Gastroesophageal sphincter (tissue), 3 donors: ENCODE data around the gene RANBP1.

Source experiments
- EP300 ChIP-seq: sonication (generic); formaldehyde crosslinking; IDR thresholded peaks from one replicate; pipeline ENCODE4 v1.6.1; 2017; ENCODE audit warnings: antibody characterized with exemption, mild to moderate bottlenecking
- POLR2A ChIP-seq, 2 donors: fragments of 450-650 bp; IDR thresholded peaks; one replicate each; pipeline ENCODE4 v1.6.1; 2017; ENCODE audit warnings: antibody characterized with exemption in 2 of 2, mild to moderate bottlenecking in 2 of 2, moderate library complexity in 1 of 2
- POLR2AphosphoS5 ChIP-seq: sonication (generic); formaldehyde crosslinking; IDR thresholded peaks from one replicate; pipeline ENCODE4 v1.6.1; 2017; ENCODE audit warnings: antibody characterized with exemption
- TF ChIP-seq, protein P1 (sequence below), 4 experiments: fragments of 200-600 bp in 2 of 4; fragments of 450-650 bp in 2 of 4; sonication (generic) in 1 of 4; IDR thresholded peaks; one replicate each; pipeline ENCODE4 v1.5.1; 2017 to 2019; ENCODE audit warnings: antibody characterized with exemption in 4 of 4, mild to moderate bottlenecking in 2 of 4, moderate library complexity in 2 of 4

DNA sequence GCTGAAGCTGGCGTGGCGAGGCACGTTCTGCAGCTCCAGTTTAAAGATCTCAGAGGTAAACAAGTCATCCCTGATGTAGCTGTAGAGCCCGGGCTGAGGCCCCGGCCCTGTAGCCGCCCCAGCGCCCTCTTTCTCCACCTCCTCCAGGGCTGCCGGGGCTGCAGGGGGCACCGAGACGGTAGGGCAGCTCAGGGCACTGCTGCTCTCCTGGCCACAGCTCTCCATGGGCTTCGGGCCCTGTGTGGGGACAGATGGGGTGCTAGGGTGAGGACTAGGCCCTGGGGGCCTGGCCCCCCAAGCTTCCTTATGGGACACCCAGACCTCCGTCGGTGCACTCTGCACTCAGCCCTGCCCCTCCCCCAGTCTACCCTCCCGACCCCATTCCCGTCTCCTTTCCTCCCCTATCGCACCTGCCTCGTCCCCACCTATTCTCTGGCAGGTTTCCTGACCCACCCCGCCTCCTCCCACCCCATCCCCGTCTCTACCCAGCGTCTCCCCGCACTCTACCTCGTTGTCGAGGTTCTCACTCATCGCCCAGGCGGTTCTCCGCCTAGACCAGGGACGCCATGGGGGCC is 559 bp downstream of the RANBP1 start:
- TF ChIP-seq, protein P1, sequence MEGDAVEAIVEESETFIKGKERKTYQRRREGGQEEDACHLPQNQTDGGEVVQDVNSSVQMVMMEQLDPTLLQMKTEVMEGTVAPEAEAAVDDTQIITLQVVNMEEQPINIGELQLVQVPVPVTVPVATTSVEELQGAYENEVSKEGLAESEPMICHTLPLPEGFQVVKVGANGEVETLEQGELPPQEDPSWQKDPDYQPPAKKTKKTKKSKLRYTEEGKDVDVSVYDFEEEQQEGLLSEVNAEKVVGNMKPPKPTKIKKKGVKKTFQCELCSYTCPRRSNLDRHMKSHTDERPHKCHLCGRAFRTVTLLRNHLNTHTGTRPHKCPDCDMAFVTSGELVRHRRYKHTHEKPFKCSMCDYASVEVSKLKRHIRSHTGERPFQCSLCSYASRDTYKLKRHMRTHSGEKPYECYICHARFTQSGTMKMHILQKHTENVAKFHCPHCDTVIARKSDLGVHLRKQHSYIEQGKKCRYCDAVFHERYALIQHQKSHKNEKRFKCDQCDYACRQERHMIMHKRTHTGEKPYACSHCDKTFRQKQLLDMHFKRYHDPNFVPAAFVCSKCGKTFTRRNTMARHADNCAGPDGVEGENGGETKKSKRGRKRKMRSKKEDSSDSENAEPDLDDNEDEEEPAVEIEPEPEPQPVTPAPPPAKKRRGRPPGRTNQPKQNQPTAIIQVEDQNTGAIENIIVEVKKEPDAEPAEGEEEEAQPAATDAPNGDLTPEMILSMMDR (IDR thresholded peaks at IDR 0.05): no peak
- TF ChIP-seq POLR2A (IDR thresholded peaks at IDR 0.05): no peak
- no peak for TF ChIP-seq EP300
- no peak for TF ChIP-seq POLR2AphosphoS5
